Measurements from ENCODE around the gene STEAP1B.

- TF ChIP-seq CTCF (IDR thresholded peaks at IDR 0.05; ENCODE audit: insufficient read depth, low read depth, low read length) (no peak), EZH2 (IDR thresholded peaks at IDR 0.05; ENCODE audit: insufficient read depth, low read length) (no peak)
Measured at GRCh38 chr7:22549051-22549450, 49.1 kb upstream of the STEAP1B start.

Measured in astrocyte (in vitro differentiated cells and primary cell).